MM.1S (cell line): Measurements from ENCODE around the gene FBXW11.

ENCODE experiments used
- DNase-seq: peaks from one replicate; pipeline ENCODE4 v3.0.0-alpha.2; 2015
- H2AFZ ChIP-seq: fragments of 300-600 bp; sonication (generic); 2 replicates; pipeline ENCODE4 v1.6.0; 2016; ENCODE audit warnings: antibody characterized with exemption, low read length
- H3F3A ChIP-seq: fragments of 300-600 bp; sonication (generic); 2 replicates; pipeline ENCODE4 v1.6.1; 2016; ENCODE audit warnings: mild to moderate bottlenecking, antibody characterized with exemption, low read length, moderate library complexity, mixed read lengths; ENCODE audit not compliant: insufficient read depth
- H3K27ac ChIP-seq: fragments of 300-600 bp; sonication (generic); 2 replicates; pipeline ENCODE4 v1.5.1; 2016; ENCODE audit warnings: mild to moderate bottlenecking, low read length
- H3K27me3 ChIP-seq: fragments of 300-600 bp; sonication (generic); replicated peaks from 2 replicates; pipeline ENCODE4 v1.6.0; 2016; ENCODE audit warnings: low read length; ENCODE audit not compliant: insufficient read depth
- H3K36me3 ChIP-seq: fragments of 300-600 bp; sonication (generic); replicated peaks from 2 replicates; pipeline ENCODE4 v1.6.1; 2016; ENCODE audit warnings: mild to moderate bottlenecking, low read length, mixed read lengths; ENCODE audit not compliant: insufficient read depth
- H3K4me1 ChIP-seq: fragments of 300-600 bp; sonication (generic); 2 replicates; pipeline ENCODE4 v1.6.1; 2016; ENCODE audit warnings: low read length, mixed read lengths
- H3K4me2 ChIP-seq: fragments of 300-600 bp; sonication (generic); 2 replicates; pipeline ENCODE4 v1.6.0; 2016; ENCODE audit warnings: low read depth, low read length
- H3K4me3 ChIP-seq: fragments of 300-600 bp; sonication (generic); 2 replicates; pipeline ENCODE4 v1.5.1; 2016; ENCODE audit warnings: low read length, mixed read lengths
- H3K79me2 ChIP-seq: fragments of 300-600 bp; sonication (generic); 2 replicates; pipeline ENCODE4 v1.6.1; 2016; ENCODE audit warnings: mixed run types, low read length, mixed read lengths
- H3K9ac ChIP-seq: fragments of 300-600 bp; sonication (generic); 2 replicates; pipeline ENCODE4 v1.6.1; 2016; ENCODE audit warnings: low read length, mixed read lengths
- H3K9me2 ChIP-seq: fragments of 300-600 bp; sonication (generic); replicated peaks from 2 replicates; pipeline ENCODE4 v1.6.1; 2016; ENCODE audit warnings: mild to moderate bottlenecking, low read length, mixed read lengths; ENCODE audit not compliant: insufficient read depth
- H3K9me3 ChIP-seq: fragments of 300-600 bp; sonication (generic); replicated peaks from 2 replicates; pipeline ENCODE4 v1.6.1; 2016; ENCODE audit warnings: mild to moderate bottlenecking, low read length, mixed read lengths; ENCODE audit not compliant: insufficient read depth
- H4K20me1 ChIP-seq: fragments of 300-600 bp; sonication (generic); 2 replicates; pipeline ENCODE4 v1.6.1; 2016; ENCODE audit warnings: mild to moderate bottlenecking, low read length, moderate library complexity, mixed read lengths; ENCODE audit not compliant: insufficient read depth
- EZH2 ChIP-seq: fragments of 300-600 bp; sonication (generic); optimal IDR thresholded peaks from 2 replicates; pipeline ENCODE3; 2017; ENCODE audit warnings: low read depth, mild to moderate bottlenecking, antibody characterized with exemption, low read length, mixed read lengths
- EZH2phosphoT487 ChIP-seq: fragments of 300-600 bp; sonication (generic); IDR thresholded peaks from 2 replicates; pipeline ENCODE4 v1.6.1; 2018; ENCODE audit warnings: antibody characterized with exemption, low read length
- TF ChIP-seq, protein P1 (sequence below): fragments of 300-600 bp; sonication (generic); IDR thresholded peaks from 2 replicates; pipeline ENCODE4 v1.5.1; 2016; ENCODE audit warnings: antibody characterized with exemption, low read length, mixed read lengths

FBXW11 gene

DNA sequence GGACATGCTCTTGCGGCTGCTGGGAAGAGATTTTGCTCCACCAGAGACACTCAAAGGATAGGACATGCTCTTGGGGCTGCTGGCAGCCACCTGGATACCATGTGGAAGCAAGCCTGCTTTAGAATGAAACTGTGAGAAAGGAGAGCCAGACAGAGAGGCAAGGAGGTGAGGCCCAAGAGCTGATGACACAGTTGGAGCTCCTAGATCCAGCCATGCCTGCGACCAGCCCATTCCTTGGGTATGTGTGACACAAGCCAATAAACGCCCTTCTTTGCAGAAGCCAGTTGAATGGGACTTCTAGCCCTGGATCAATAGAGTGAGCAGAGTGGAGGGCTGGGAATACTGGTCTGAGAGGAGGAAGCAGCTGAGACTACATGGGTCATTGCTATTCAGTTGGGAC lies 151.2 kb downstream of the FBXW11 start:
- H3K4me1 ChIP-seq: no peaks in the 10 kb centered on the region
- H2AFZ ChIP-seq: no peak overlapping the region
- H3K9ac ChIP-seq: no peak overlapping the region
- no peaks in the 10 kb centered on the region for H3F3A ChIP-seq
- H3K27ac ChIP-seq: no peak overlapping the region
- no peak overlapping the region for H3K4me2 ChIP-seq
- H3K27me3 ChIP-seq: no peaks in the 10 kb centered on the region
- H4K20me1 ChIP-seq: no peaks in the 10 kb centered on the region
- no peak overlapping the region for H3K4me3 ChIP-seq
- no peaks in the 10 kb centered on the region for H3K79me2 ChIP-seq
- H3K9me3 ChIP-seq: no peaks in the 10 kb centered on the region
- H3K9me2 ChIP-seq: no peaks in the 10 kb centered on the region
- DNase-seq: no peak
- H3K36me3 ChIP-seq: no peaks in the 10 kb centered on the region
- TF ChIP-seq, protein P1, sequence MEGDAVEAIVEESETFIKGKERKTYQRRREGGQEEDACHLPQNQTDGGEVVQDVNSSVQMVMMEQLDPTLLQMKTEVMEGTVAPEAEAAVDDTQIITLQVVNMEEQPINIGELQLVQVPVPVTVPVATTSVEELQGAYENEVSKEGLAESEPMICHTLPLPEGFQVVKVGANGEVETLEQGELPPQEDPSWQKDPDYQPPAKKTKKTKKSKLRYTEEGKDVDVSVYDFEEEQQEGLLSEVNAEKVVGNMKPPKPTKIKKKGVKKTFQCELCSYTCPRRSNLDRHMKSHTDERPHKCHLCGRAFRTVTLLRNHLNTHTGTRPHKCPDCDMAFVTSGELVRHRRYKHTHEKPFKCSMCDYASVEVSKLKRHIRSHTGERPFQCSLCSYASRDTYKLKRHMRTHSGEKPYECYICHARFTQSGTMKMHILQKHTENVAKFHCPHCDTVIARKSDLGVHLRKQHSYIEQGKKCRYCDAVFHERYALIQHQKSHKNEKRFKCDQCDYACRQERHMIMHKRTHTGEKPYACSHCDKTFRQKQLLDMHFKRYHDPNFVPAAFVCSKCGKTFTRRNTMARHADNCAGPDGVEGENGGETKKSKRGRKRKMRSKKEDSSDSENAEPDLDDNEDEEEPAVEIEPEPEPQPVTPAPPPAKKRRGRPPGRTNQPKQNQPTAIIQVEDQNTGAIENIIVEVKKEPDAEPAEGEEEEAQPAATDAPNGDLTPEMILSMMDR: no peak
- TF ChIP-seq EZH2: no peak
- TF ChIP-seq EZH2phosphoT487: no peak

DNA sequence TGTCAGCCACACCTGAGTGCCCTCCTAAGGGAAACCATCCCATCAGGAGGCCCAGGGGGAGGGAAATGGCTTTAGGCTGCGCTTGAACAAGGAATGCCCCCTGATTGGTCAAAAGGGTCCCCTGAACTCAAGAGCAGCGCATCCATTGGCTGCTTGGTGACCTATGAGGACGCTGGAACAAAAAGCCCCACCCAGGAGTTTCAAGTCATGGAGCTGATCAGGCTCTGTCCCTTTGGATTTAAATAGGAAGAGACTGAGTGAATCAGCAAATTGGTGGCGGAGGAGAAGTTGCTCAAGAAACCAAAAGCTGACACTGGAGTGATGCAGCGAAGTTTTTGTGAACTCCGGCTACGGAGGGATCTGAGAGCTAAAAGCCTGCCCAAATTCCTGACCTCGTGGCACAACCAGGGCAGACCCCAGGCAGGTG lies 154.2 kb downstream of the FBXW11 start:
- Histone ChIP-seq H3K27ac (no peak overlapping the region), H3F3A (no peaks in the 10 kb centered on the region), H2AFZ (no peak overlapping the region), H3K27me3 (no peaks in the 10 kb centered on the region), H3K9me3 (no peaks in the 10 kb centered on the region), H3K79me2 (no peaks in the 10 kb centered on the region), H3K4me1 (no peaks in the 10 kb centered on the region), H3K4me3 (no peak overlapping the region), H4K20me1 (no peaks in the 10 kb centered on the region), H3K4me2 (no peak overlapping the region), H3K9me2 (no peaks in the 10 kb centered on the region), H3K36me3 (no peaks in the 10 kb centered on the region), H3K9ac (no peak overlapping the region)
- TF ChIP-seq EZH2phosphoT487: no peak
- no peak for TF ChIP-seq EZH2
- TF ChIP-seq, protein P1: no peak
- DNase-seq: no peak

DNA sequence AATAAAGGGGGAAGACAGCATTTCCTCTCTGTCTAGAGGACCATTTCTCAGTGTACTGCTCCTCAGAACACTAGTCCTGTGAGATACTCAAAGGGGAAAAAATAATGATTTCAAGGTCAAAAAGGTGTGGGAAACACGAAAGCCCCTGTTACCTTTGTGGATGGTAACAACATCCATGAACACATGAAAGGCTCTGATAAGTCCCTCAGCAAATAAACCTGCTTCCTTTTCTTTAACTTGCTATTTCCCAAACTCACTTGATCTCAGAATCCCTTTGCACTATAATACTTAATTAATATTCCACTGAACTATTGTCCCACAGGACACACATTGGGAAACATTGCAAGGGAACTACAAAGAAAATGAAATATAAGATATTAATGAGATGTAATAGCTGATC lies 155.2 kb downstream of the FBXW11 start:
- no peaks in the 10 kb centered on the region for H4K20me1 ChIP-seq
- no peak overlapping the region for H3K27ac ChIP-seq
- no peak for DNase-seq
- H3K27me3 ChIP-seq: no peaks in the 10 kb centered on the region
- no peaks in the 10 kb centered on the region for H3F3A ChIP-seq
- no peaks in the 10 kb centered on the region for H3K4me1 ChIP-seq
- no peak overlapping the region for H2AFZ ChIP-seq
- no peaks in the 10 kb centered on the region for H3K79me2 ChIP-seq
- TF ChIP-seq, protein P1: no peak
- no peak for TF ChIP-seq EZH2phosphoT487
- TF ChIP-seq EZH2: no peak
- H3K4me3 ChIP-seq: no peak overlapping the region
- H3K9me3 ChIP-seq: no peaks in the 10 kb centered on the region
- no peaks in the 10 kb centered on the region for H3K9me2 ChIP-seq
- no peak overlapping the region for H3K9ac ChIP-seq
- no peaks in the 10 kb centered on the region for H3K36me3 ChIP-seq
- no peak overlapping the region for H3K4me2 ChIP-seq
